Measurements from ENCODE around the gene SP110.

The SP110 gene

GRCh38 chr2:230164139-230164538 is 55.6 kb downstream of the SP110 start:
- no peak overlapping the region for H3K27ac ChIP-seq (ENCODE audit: extremely low read depth, low read depth, low read length)
- TF ChIP-seq SP2 (tag by site-specific recombination; IDR thresholded peaks at IDR 0.05) (no peak), BCL6B (tag by site-specific recombination; IDR thresholded peaks at IDR 0.05) (no peak), SP3 (tag by site-specific recombination; IDR thresholded peaks at IDR 0.05) (no peak)
- no peaks in the 10 kb centered on the region for H3K9me3 ChIP-seq (ENCODE audit: control insufficient read depth, insufficient read depth, low read depth, low read length)
- no peak overlapping the region for H3K4me3 ChIP-seq (ENCODE audit: low read depth, low read length)
- H3K4me1 ChIP-seq (ENCODE audit: control insufficient read depth, insufficient read depth, low read length) = no peaks in the 10 kb centered on the region
- POLR2A ChIA-PET = no interaction called here
- CTCF ChIA-PET = interaction anchor here (0.9 kb wide), 1 partner anchor 12 kb away, joined by 3 read pairs; no protein-coding TSS in a partner anchor
- no peaks in the 10 kb centered on the region for H3K36me3 ChIP-seq (ENCODE audit: control insufficient read depth in 2 of 2, insufficient read depth in 1 of 2, low read length in 2 of 2)

GRCh38 chr2:230162981-230163380 is 56.8 kb downstream of the SP110 start:
- ChIA-PET POLR2A (no interaction called here), CTCF (interaction anchor here (0.9 kb wide), 1 partner anchor 14 kb away, joined by 3 read pairs; no protein-coding TSS in a partner anchor)
- no peak for TF ChIP-seq ZBTB6 (tag by site-specific recombination; IDR thresholded peaks at IDR 0.05)
- no peak for TF ChIP-seq ZNF610 (tag by site-specific recombination; IDR thresholded peaks at IDR 0.05; ENCODE audit: borderline replicate concordance)
- TF ChIP-seq ZNF658 (tag by site-specific recombination; IDR thresholded peaks at IDR 0.05) = no peak
- no peak for TF ChIP-seq ZNF791 (tag by site-specific recombination; IDR thresholded peaks at IDR 0.05)
- TF ChIP-seq BCL11B (tag by site-specific recombination; IDR thresholded peaks at IDR 0.05; ENCODE audit: low read depth) = no peak
- no peak for TF ChIP-seq ZNF423 (tag by site-specific recombination; IDR thresholded peaks at IDR 0.05)
- no peak for TF ChIP-seq ZNF10 (tag by site-specific recombination; IDR thresholded peaks at IDR 0.05)
- no peak for TF ChIP-seq ZNF600 (tag by site-specific recombination; IDR thresholded peaks at IDR 0.05)
- no peak for TF ChIP-seq KLF9 (tag by site-specific recombination; IDR thresholded peaks at IDR 0.05; ENCODE audit: low read depth)
- TF ChIP-seq ZNF521 (tag by site-specific recombination; IDR thresholded peaks at IDR 0.05) = no peak
- no peak for TF ChIP-seq EGR2 (tag by site-specific recombination; IDR thresholded peaks at IDR 0.05; ENCODE audit: low read depth)
- TF ChIP-seq ZBTB21 (tag by site-specific recombination; IDR thresholded peaks at IDR 0.05) = no peak
- no peak for TF ChIP-seq ZBTB10 (tag by site-specific recombination; IDR thresholded peaks at IDR 0.05)
- no peak for TF ChIP-seq SP7 (tag by site-specific recombination; IDR thresholded peaks at IDR 0.05)
- TF ChIP-seq ZNF37A (tag by site-specific recombination; IDR thresholded peaks at IDR 0.05) = no peak
- TF ChIP-seq ZNF560 (tag by site-specific recombination; IDR thresholded peaks at IDR 0.05; ENCODE audit: borderline replicate concordance) = no peak
- no peak for TF ChIP-seq KLF10 (tag by site-specific recombination; IDR thresholded peaks at IDR 0.05)
- TF ChIP-seq ZNF175 (tag by site-specific recombination; IDR thresholded peaks at IDR 0.05) = no peak
- no peaks in the 10 kb centered on the region for H3K4me1 ChIP-seq (ENCODE audit: control insufficient read depth, insufficient read depth, low read length)
- no peaks in the 10 kb centered on the region for H3K9me3 ChIP-seq (ENCODE audit: control insufficient read depth, insufficient read depth, low read depth, low read length)
- H3K36me3 ChIP-seq (ENCODE audit: control insufficient read depth in 2 of 2, insufficient read depth in 1 of 2, low read length in 2 of 2) = no peaks in the 10 kb centered on the region
- H3K4me3 ChIP-seq (ENCODE audit: low read depth, low read length) = no peak overlapping the region
- H3K27ac ChIP-seq (ENCODE audit: extremely low read depth, low read depth, low read length) = no peak overlapping the region

Measured in HEK293 (cell line).